Natural killer cell (primary cell): ENCODE results near the gene OR6N1. TPM values are rescaled to one million over a fixed set of nuclear protein-coding genes. Genes with fewer than 3 reads are reported as not detected.

ENCODE experiments used
- ATAC-seq, 3 donors: fragments of 150-1000 bp in 2 of 3; fragments of 200-7000 bp in 1 of 3; cut with Tn5 transposase; 1 replicate in 1 of 3; 2 replicates in 2 of 3; pipeline ENCODE4 v1.10.0; 2021; ENCODE audit warnings: mild to moderate bottlenecking in 2 of 3, moderate library complexity in 2 of 3
- DNase-seq, 2 donors: peaks; one replicate each; pipeline versions ENCODE4 v3.0.0 to v3.0.0-alpha.2; 2013 to 2021; ENCODE audit warnings: mixed read lengths in 1 of 2
- H3K27ac ChIP-seq: one replicate; pipeline ENCODE4 v1.5.1; 2013; ENCODE audit warnings: mild to moderate bottlenecking, low read length
- H3K27me3 ChIP-seq: one replicate; pipeline ENCODE4 v1.6.1; 2013; ENCODE audit warnings: low read length; ENCODE audit not compliant: control insufficient read depth, insufficient read depth
- H3K36me3 ChIP-seq: one replicate; pipeline ENCODE4 v1.6.1; 2013; ENCODE audit warnings: low read length; ENCODE audit not compliant: control insufficient read depth, insufficient read depth
- H3K4me1 ChIP-seq: one replicate; pipeline ENCODE4 v1.6.1; 2013; ENCODE audit warnings: low read length; ENCODE audit not compliant: control insufficient read depth, insufficient read depth
- H3K4me3 ChIP-seq: one replicate; pipeline ENCODE4 v1.5.1; 2013; ENCODE audit warnings: low read length
- H3K9me3 ChIP-seq: one replicate; pipeline ENCODE4 v1.6.1; 2013; ENCODE audit warnings: low read length; ENCODE audit not compliant: control insufficient read depth, insufficient read depth
- H3K27ac Mint-ChIP-seq, 2 donors: one replicate each; pipeline ENCODE4 v1.8.0; 2022; ENCODE audit warnings: mild to moderate bottlenecking in 2 of 2, mixed read lengths in 2 of 2, moderate library complexity in 1 of 2
- H3K27me3 Mint-ChIP-seq, 2 donors: one replicate each; pipeline ENCODE4 v1.8.0; 2022; ENCODE audit warnings: low read depth in 2 of 2, mixed read lengths in 2 of 2
- H3K36me3 Mint-ChIP-seq: one replicate; pipeline ENCODE4 v1.8.0; 2022; ENCODE audit warnings: mixed read lengths
- H3K4me1 Mint-ChIP-seq, 2 donors: one replicate each; pipeline ENCODE4 v1.8.0; 2022; ENCODE audit warnings: mixed read lengths in 2 of 2
- H3K4me3 Mint-ChIP-seq: one replicate; pipeline ENCODE4 v1.8.0; 2022; ENCODE audit warnings: mild to moderate bottlenecking, moderate library complexity, mixed read lengths
- H3K9me3 Mint-ChIP-seq, 2 donors: one replicate each; pipeline ENCODE4 v1.8.0; 2022; ENCODE audit warnings: mixed read lengths in 2 of 2
- WGBS: methylation state at CpG from one replicate; pipeline ENCODE4 v1.1.7; 2013; ENCODE audit warnings: missing lambda C conversion rate; ENCODE audit not compliant: insufficient coverage; 5-methylcytosine and 5-hydroxymethylcytosine counted together
- intact Hi-C: fragments of 100-400 bp; cut with micrococcal nuclease; formaldehyde crosslinking; loops from one replicate; pipeline ENCODE4 v1.14.2; 2022
- total RNA-seq, 4 donors: library from RNA; stranded (reverse); fragments of 120-200 nt in 1 of 4; gene quantifications; one replicate each; pipeline versions ENCODE4 v1.2.3 to v1.2.4, GENCODE V29; 2013 to 2022
- TF ChIP-seq, protein P1 (sequence below): fragments of 200-600 bp; IDR thresholded peaks from one replicate; pipeline ENCODE4 v1.8.0; 2022; ENCODE audit warnings: antibody characterized with exemption

The OR6N1 gene
- total RNA-seq, 3 donors from 2014 or later (not counting 1 experiment from before 2014, with no cell fraction given), result 4.0 TPM; not detected in 2

DNA sequence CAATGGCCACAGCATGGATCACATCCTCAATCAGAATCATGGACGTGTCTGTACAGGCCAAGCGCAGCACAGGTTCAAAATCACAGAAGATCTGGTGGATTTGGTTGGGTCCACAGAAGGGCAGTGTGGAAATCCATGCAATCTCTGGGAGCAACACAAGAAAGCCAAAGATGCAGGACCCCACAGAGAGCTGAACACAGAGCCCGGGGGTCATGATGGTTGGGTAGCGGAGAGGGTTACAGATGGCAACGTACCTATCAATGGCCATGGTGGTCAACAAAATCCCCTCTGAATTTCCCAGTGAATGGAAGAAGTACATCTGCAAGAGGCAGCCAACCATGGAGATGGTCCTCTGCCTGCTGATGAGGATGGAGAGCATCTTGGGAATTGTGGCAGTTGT, 47.6 kb downstream of the OR6N1 start:
- H3K27ac Mint-ChIP-seq, result no peak overlapping the region
- H3K36me3 ChIP-seq, result no peaks in the 10 kb centered on the region
- no peaks in the 10 kb centered on the region for H3K4me1 ChIP-seq
- H3K4me3 Mint-ChIP-seq, result no peak overlapping the region
- H3K4me3 ChIP-seq, result no peak overlapping the region
- 92% methylated on average over 5 of the region's 5 CpGs for WGBS
- TF ChIP-seq, protein P1, sequence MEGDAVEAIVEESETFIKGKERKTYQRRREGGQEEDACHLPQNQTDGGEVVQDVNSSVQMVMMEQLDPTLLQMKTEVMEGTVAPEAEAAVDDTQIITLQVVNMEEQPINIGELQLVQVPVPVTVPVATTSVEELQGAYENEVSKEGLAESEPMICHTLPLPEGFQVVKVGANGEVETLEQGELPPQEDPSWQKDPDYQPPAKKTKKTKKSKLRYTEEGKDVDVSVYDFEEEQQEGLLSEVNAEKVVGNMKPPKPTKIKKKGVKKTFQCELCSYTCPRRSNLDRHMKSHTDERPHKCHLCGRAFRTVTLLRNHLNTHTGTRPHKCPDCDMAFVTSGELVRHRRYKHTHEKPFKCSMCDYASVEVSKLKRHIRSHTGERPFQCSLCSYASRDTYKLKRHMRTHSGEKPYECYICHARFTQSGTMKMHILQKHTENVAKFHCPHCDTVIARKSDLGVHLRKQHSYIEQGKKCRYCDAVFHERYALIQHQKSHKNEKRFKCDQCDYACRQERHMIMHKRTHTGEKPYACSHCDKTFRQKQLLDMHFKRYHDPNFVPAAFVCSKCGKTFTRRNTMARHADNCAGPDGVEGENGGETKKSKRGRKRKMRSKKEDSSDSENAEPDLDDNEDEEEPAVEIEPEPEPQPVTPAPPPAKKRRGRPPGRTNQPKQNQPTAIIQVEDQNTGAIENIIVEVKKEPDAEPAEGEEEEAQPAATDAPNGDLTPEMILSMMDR, result no peak
- intact Hi-C loops, result no loop called here
- no peaks in the 10 kb centered on the region for H3K4me1 Mint-ChIP-seq
- DNase-seq (no peak), ATAC-seq (no peak)
- no peak overlapping the region for H3K27ac ChIP-seq
- no peaks in the 10 kb centered on the region for H3K36me3 Mint-ChIP-seq
- H3K27me3 Mint-ChIP-seq, result peaks cover 24 to 60% of the 10 kb centered on the region in 2 donors
- peaks cover 10% of the 10 kb centered on the region for H3K27me3 ChIP-seq
- H3K9me3 Mint-ChIP-seq, result no peaks in the 10 kb centered on the region
- H3K9me3 ChIP-seq, result no peaks in the 10 kb centered on the region

GRCh38 chr1:158720620-158721019, 51.4 kb downstream of the OR6N1 start, which contains the start of gene OR6K3:
Gene OR6K3 (minus strand): TSS chr1:158720720. CDS start chr1:158718115, 2,605 bp downstream.
- H3K4me1 ChIP-seq, result no peaks in the 10 kb centered on the region
- H3K27ac Mint-ChIP-seq, result no peak within 1 kb of the TSS
- H3K9me3 Mint-ChIP-seq, result no peaks in the 10 kb centered on the region
- H3K4me3 ChIP-seq, result no peak within 1 kb of the TSS
- peaks cover 6% of the 10 kb centered on the region for H3K27me3 ChIP-seq
- ATAC-seq, result no peak
- H3K4me1 Mint-ChIP-seq, result no peaks in the 10 kb centered on the region
- intact Hi-C loops, result no loop called here
- no peaks in the 10 kb centered on the region for H3K9me3 ChIP-seq
- H3K36me3 ChIP-seq, result no peaks in the 10 kb centered on the region
- TF ChIP-seq, protein P1, result no peak
- no peak for DNase-seq
- 100% methylated on average over 1 of the region's 2 CpGs for WGBS
- peaks cover 39 to 69% of the 10 kb centered on the region in 2 donors for H3K27me3 Mint-ChIP-seq
- H3K36me3 Mint-ChIP-seq, result no peaks in the 10 kb centered on the region
- no peak within 1 kb of the TSS for H3K4me3 Mint-ChIP-seq
- H3K27ac ChIP-seq, result no peak within 1 kb of the TSS

GRCh38 chr1:158719664-158720063, 52.3 kb downstream of the OR6N1 start:
- WGBS, result no CpG with 5 or more reads among the region's 3 CpGs
- no peak overlapping the region for H3K27ac ChIP-seq
- H3K4me3 ChIP-seq, result no peak overlapping the region
- no peaks in the 10 kb centered on the region for H3K36me3 ChIP-seq
- intact Hi-C loops, result no loop called here
- no peaks in the 10 kb centered on the region for H3K9me3 ChIP-seq
- H3K27ac Mint-ChIP-seq, result no peak overlapping the region
- TF ChIP-seq, protein P1, result no peak
- H3K36me3 Mint-ChIP-seq, result no peaks in the 10 kb centered on the region
- H3K27me3 Mint-ChIP-seq, result peaks cover 42 to 67% of the 10 kb centered on the region in 2 donors
- ATAC-seq (no peak), DNase-seq (no peak)
- no peak overlapping the region for H3K4me3 Mint-ChIP-seq
- H3K4me1 Mint-ChIP-seq, result no peaks in the 10 kb centered on the region
- H3K27me3 ChIP-seq, result peaks cover 6% of the 10 kb centered on the region
- no peaks in the 10 kb centered on the region for H3K9me3 Mint-ChIP-seq
- no peaks in the 10 kb centered on the region for H3K4me1 ChIP-seq

GRCh38 chr1:158717344-158717743, 54.7 kb downstream of the OR6N1 start:
- Mint-ChIP-seq H3K27ac (no peak overlapping the region), H3K4me3 (no peak overlapping the region), H3K9me3 (no peaks in the 10 kb centered on the region), H3K4me1 (no peaks in the 10 kb centered on the region), H3K36me3 (no peaks in the 10 kb centered on the region), H3K27me3 (peaks cover 33 to 73% of the 10 kb centered on the region in 2 donors)
- 84% methylated on average over 6 of the region's 6 CpGs for WGBS
- H3K9me3 ChIP-seq, result no peaks in the 10 kb centered on the region
- no peak overlapping the region for H3K4me3 ChIP-seq
- no peak overlapping the region for H3K27ac ChIP-seq
- DNase-seq, result no peak
- TF ChIP-seq, protein P1, result no peak
- intact Hi-C loops, result no loop called here
- no peak for ATAC-seq
- H3K4me1 ChIP-seq, result no peaks in the 10 kb centered on the region
- H3K27me3 ChIP-seq, result peaks cover 11% of the 10 kb centered on the region
- no peaks in the 10 kb centered on the region for H3K36me3 ChIP-seq
